ENCODE results near the gene MLPH. TPM values are rescaled to one million over a fixed set of nuclear protein-coding genes. Genes with fewer than 3 reads are reported as not detected.

The MLPH gene
- total and polyA plus RNA-seq, 2 of the 13 experiments (the other 11 are each of a cell fraction or from before 2014, with no cell fraction given): 0.12 TPM; not detected in 1

DNA sequence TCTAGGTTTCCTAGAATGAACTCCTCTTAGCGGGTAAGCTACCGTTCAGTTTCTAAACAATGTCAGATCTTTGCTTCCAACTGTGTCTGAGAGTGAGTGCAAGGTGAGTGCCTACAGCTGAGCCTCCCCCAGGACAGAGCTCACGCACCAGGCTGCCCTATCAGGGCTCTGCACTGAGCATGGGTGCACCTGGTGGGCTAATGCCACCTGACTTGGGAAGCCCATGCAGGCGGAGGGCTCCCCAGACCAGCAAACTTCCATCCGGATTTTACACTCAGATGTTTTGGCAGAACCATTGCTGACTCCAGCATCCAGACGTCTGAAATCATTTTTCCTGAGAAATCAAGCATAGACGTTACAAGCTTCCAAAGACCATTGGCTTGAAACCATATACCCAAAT lies 16.1 kb upstream of the MLPH start (continued):
- TF ChIP-seq ZNF556 (CRISPR knock-in tag; IDR thresholded peaks at IDR 0.05; ENCODE audit: borderline replicate concordance): no peak
- no peak for TF ChIP-seq ZNF530 (CRISPR knock-in tag; IDR thresholded peaks at IDR 0.05; ENCODE audit: low read depth)
- no peak for TF ChIP-seq ETV6 (CRISPR knock-in tag; conservative IDR thresholded peaks at IDR 0.05)
- no peak for TF ChIP-seq KLF15 (CRISPR knock-in tag; IDR thresholded peaks at IDR 0.05; ENCODE audit: borderline replicate concordance)

DNA sequence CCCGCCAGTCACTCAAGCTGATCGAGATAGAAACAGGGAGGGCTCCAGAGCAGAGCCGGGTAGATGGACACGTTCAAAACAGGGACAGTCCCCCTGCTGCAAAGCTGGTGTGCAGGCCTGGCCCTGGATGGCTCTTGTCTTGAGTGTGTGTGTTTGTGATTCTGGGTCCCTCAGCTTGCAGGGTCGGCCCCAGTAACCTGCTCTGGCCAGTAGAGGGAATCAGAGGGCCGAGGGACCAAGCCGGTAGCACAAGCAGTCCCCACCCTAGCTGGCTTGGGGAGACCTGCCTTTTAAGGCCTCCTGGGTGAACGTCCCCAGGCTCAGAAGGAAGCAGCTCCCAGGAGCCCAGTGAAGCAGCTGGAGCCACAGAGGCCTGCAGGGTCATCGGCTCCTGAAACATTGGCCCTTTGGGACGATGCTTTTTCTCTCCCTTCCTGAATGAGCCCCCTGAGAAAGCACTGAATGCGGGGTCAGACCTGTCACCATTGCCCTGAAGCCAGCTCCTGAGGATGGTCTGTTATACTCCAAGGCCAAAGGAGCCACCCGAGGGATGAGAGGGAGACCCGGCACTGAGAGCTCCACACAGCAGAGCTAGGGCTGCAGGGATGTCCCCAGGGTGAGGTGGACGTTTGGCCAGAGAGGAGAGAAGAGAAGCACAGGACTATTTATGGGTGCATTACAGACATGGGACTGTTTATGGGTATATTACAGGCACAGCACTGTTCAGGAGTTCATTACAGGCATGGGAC lies 15.4 kb upstream of the MLPH start:
- H3K9ac ChIP-seq (ENCODE audit: insufficient read depth, low read depth, low read length): no peak overlapping the region
- no peaks in the 10 kb centered on the region for H4K20me1 ChIP-seq (ENCODE audit: insufficient read depth, low read length)
- FAIRE-seq (peak; percentile 43), ATAC-seq (peak; percentile 70), DNase-seq (ENCODE audit: low spot score) (peak; percentile 51)
- H3K79me2 ChIP-seq (ENCODE audit: insufficient read depth, low read length): no peaks in the 10 kb centered on the region
- intact Hi-C loops (cut with micrococcal nuclease; ENCODE audit: unreplicated experiment) (loop anchor here (1.0 kb wide), 2 partner anchors 96 to 101 kb away; no protein-coding TSS in a partner anchor), in situ Hi-C loops (cut with HindIII; ENCODE audit: extremely low pct_ligation_motif_present, low pct_unique_long_range_greater_than_20kb) (no loop called here)
- H3K9me3 ChIP-seq (ENCODE audit: low read length): no peaks in the 10 kb centered on the region
- H2AFZ ChIP-seq (ENCODE audit: low read length): no peak overlapping the region
- BruUV-seq (replicated peaks): no TSS peak
- no peaks in the 10 kb centered on the region for H3K36me3 ChIP-seq (replicated peaks in 1 of 2; ENCODE audit: control insufficient read depth in 1 of 2, insufficient read depth in 2 of 2, low read length in 2 of 2)
- ChIA-PET POLR2A (interaction anchor here (1.1 to 1.3 kb wide), 2 partner anchors 41 to 100 kb away, joined by 5 read pairs; no protein-coding TSS in a partner anchor), CTCF (ENCODE audit: low intra/inter-chr PET ratio, low total read pairs) (interaction anchor here (2.2 to 2.7 kb wide), 2 partner anchors 41 to 101 kb away, joined by 18 to 31 read pairs; no protein-coding TSS in a partner anchor)
- WGBS (ENCODE audit: low lambda C conversion rate): 20% methylated on average over 12 of the region's 14 CpGs
- H3K27me3 ChIP-seq (ENCODE audit: control insufficient read depth in 1 of 2, insufficient read depth in 2 of 2, low read length in 2 of 2): peaks cover 0 to 19% of the 10 kb centered on the region in 2 experiments; a peak in 3 of 5 replicates
- H3K4me3 ChIP-seq (replicated peaks in 1 of 3; ENCODE audit: insufficient read depth in 1 of 3, low read depth in 2 of 3, low read length in 3 of 3): no peak overlapping the region
- no peak overlapping the region for H3K4me2 ChIP-seq (ENCODE audit: low read depth, low read length)
- H3K4me1 ChIP-seq (ENCODE audit: insufficient read depth, low read length): peaks cover 15% of the 10 kb centered on the region
- H3K27ac ChIP-seq (ENCODE audit: extremely low read length, insufficient read depth, low read length): no peak overlapping the region
- no peak for TF ChIP-seq EEA1 (CRISPR knock-in tag; IDR thresholded peaks at IDR 0.05; ENCODE audit: borderline replicate concordance)
- TF ChIP-seq MIER3 (CRISPR knock-in tag; IDR thresholded peaks at IDR 0.05; ENCODE audit: borderline replicate concordance): no peak
- no peak for TF ChIP-seq CCAR2 (optimal IDR thresholded peaks at IDR 0.05; ENCODE audit: low read depth, low read length)
- TF ChIP-seq, protein P1, sequence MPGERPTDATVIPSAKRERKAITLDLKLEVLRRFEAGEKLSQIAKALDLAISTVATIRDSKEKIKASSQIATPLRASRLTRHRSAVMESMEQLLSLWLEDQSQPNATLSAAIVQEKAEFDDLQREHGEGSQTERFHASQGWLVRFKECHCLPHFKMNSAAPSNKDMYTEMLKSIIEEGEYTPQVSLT (CRISPR knock-in tag; IDR thresholded peaks at IDR 0.05; ENCODE audit: borderline replicate concordance, low read depth): no peak
- TF ChIP-seq, protein P2, sequence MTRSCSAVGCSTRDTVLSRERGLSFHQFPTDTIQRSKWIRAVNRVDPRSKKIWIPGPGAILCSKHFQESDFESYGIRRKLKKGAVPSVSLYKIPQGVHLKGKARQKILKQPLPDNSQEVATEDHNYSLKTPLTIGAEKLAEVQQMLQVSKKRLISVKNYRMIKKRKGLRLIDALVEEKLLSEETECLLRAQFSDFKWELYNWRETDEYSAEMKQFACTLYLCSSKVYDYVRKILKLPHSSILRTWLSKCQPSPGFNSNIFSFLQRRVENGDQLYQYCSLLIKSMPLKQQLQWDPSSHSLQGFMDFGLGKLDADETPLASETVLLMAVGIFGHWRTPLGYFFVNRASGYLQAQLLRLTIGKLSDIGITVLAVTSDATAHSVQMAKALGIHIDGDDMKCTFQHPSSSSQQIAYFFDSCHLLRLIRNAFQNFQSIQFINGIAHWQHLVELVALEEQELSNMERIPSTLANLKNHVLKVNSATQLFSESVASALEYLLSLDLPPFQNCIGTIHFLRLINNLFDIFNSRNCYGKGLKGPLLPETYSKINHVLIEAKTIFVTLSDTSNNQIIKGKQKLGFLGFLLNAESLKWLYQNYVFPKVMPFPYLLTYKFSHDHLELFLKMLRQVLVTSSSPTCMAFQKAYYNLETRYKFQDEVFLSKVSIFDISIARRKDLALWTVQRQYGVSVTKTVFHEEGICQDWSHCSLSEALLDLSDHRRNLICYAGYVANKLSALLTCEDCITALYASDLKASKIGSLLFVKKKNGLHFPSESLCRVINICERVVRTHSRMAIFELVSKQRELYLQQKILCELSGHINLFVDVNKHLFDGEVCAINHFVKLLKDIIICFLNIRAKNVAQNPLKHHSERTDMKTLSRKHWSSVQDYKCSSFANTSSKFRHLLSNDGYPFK (CRISPR knock-in tag; IDR thresholded peaks at IDR 0.05; ENCODE audit: borderline replicate concordance): peak; percentile 15; the same call in 1 of the 2 replicates
- TF ChIP-seq DR1 (CRISPR knock-in tag; IDR thresholded peaks at IDR 0.05): no peak
- TF ChIP-seq TP53 (CRISPR knock-in tag; conservative IDR thresholded peaks at IDR 0.05): no peak
- TF ChIP-seq, protein P3, sequence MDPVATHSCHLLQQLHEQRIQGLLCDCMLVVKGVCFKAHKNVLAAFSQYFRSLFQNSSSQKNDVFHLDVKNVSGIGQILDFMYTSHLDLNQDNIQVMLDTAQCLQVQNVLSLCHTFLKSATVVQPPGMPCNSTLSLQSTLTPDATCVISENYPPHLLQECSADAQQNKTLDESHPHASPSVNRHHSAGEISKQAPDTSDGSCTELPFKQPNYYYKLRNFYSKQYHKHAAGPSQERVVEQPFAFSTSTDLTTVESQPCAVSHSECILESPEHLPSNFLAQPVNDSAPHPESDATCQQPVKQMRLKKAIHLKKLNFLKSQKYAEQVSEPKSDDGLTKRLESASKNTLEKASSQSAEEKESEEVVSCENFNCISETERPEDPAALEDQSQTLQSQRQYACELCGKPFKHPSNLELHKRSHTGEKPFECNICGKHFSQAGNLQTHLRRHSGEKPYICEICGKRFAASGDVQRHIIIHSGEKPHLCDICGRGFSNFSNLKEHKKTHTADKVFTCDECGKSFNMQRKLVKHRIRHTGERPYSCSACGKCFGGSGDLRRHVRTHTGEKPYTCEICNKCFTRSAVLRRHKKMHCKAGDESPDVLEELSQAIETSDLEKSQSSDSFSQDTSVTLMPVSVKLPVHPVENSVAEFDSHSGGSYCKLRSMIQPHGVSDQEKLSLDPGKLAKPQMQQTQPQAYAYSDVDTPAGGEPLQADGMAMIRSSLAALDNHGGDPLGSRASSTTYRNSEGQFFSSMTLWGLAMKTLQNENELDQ (CRISPR knock-in tag; IDR thresholded peaks at IDR 0.05; ENCODE audit: borderline replicate concordance): no peak
- TF ChIP-seq, protein P4, sequence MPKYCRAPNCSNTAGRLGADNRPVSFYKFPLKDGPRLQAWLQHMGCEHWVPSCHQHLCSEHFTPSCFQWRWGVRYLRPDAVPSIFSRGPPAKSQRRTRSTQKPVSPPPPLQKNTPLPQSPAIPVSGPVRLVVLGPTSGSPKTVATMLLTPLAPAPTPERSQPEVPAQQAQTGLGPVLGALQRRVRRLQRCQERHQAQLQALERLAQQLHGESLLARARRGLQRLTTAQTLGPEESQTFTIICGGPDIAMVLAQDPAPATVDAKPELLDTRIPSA (CRISPR knock-in tag; IDR thresholded peaks at IDR 0.05; ENCODE audit: borderline replicate concordance): no peak
